KMS-11 (cell line): Measurements from ENCODE around the gene PLEKHF1.

Experiments
- H2AFZ ChIP-seq: fragments of 200-600 bp; sonication (generic); 2 replicates; pipeline ENCODE4 v1.6.1; 2016; ENCODE audit warnings: antibody characterized with exemption, mixed run types, low read depth
- H3K27ac ChIP-seq: fragments of 200-600 bp; sonication (generic); 2 replicates; pipeline ENCODE4 v1.6.1; 2016; ENCODE audit warnings: mild to moderate bottlenecking, mixed run types
- H3K27me3 ChIP-seq: fragments of 200-600 bp; sonication (generic); 2 replicates; pipeline ENCODE4 v1.6.1; 2017; ENCODE audit warnings: mild to moderate bottlenecking, low read depth, mixed run types, moderate library complexity; ENCODE audit not compliant: insufficient read depth
- H3K36me3 ChIP-seq: fragments of 200-600 bp; sonication (generic); 2 replicates; pipeline ENCODE4 v1.6.1; 2017; ENCODE audit warnings: mild to moderate bottlenecking, mixed run types; ENCODE audit not compliant: insufficient read depth
- H3K4me1 ChIP-seq: fragments of 200-600 bp; sonication (generic); 2 replicates; pipeline ENCODE4 v1.6.1; 2016; ENCODE audit warnings: mild to moderate bottlenecking, low read depth, mixed run types; ENCODE audit not compliant: poor library complexity, severe bottlenecking
- H3K4me2 ChIP-seq: fragments of 200-600 bp; sonication (generic); 2 replicates; pipeline ENCODE4 v1.7.0; 2016; ENCODE audit warnings: mild to moderate bottlenecking, mixed run types
- H3K4me3 ChIP-seq: fragments of 200-600 bp; sonication (generic); IDR thresholded peaks from 2 replicates; pipeline ENCODE4 v1.6.1; 2017; ENCODE audit warnings: low read depth, low read length, mixed read lengths; ENCODE audit not compliant: insufficient read depth
- H3K79me2 ChIP-seq: fragments of 200-600 bp; sonication (generic); 2 replicates; pipeline ENCODE4 v1.6.1; 2016; ENCODE audit warnings: low read depth, mixed run types; ENCODE audit not compliant: insufficient read depth
- H3K9ac ChIP-seq: fragments of 200-600 bp; sonication (generic); 2 replicates; pipeline ENCODE4 v1.6.1; 2016; ENCODE audit warnings: mild to moderate bottlenecking, mixed run types
- H4K20me1 ChIP-seq: fragments of 200-600 bp; sonication (generic); 2 replicates; pipeline ENCODE4 v1.6.1; 2016; ENCODE audit warnings: mild to moderate bottlenecking, mixed run types; ENCODE audit not compliant: insufficient read depth
- TF ChIP-seq, protein P1 (sequence below): fragments of 200-600 bp; sonication (generic); conservative IDR thresholded peaks from 2 replicates; pipeline ENCODE4 v1.6.1; 2017; ENCODE audit warnings: low read depth, mild to moderate bottlenecking, antibody characterized with exemption, low read length, moderate library complexity, mixed read lengths

Gene PLEKHF1

GRCh38 chr19:29717051-29717450 is 51.8 kb downstream of the PLEKHF1 start:
- no peak overlapping the region; the same call in 1 of the 2 replicates for H3K4me2 ChIP-seq
- peaks cover 23% of the 10 kb centered on the region; the same call in 1 of the 2 replicates for H3K79me2 ChIP-seq
- H2AFZ ChIP-seq, result no peak overlapping the region
- H3K4me3 ChIP-seq, result no peak overlapping the region
- H4K20me1 ChIP-seq, result no peaks in the 10 kb centered on the region
- TF ChIP-seq, protein P1, sequence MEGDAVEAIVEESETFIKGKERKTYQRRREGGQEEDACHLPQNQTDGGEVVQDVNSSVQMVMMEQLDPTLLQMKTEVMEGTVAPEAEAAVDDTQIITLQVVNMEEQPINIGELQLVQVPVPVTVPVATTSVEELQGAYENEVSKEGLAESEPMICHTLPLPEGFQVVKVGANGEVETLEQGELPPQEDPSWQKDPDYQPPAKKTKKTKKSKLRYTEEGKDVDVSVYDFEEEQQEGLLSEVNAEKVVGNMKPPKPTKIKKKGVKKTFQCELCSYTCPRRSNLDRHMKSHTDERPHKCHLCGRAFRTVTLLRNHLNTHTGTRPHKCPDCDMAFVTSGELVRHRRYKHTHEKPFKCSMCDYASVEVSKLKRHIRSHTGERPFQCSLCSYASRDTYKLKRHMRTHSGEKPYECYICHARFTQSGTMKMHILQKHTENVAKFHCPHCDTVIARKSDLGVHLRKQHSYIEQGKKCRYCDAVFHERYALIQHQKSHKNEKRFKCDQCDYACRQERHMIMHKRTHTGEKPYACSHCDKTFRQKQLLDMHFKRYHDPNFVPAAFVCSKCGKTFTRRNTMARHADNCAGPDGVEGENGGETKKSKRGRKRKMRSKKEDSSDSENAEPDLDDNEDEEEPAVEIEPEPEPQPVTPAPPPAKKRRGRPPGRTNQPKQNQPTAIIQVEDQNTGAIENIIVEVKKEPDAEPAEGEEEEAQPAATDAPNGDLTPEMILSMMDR, result no peak
- H3K27me3 ChIP-seq, result no peaks in the 10 kb centered on the region
- no peak overlapping the region for H3K9ac ChIP-seq
- peaks cover 18% of the 10 kb centered on the region for H3K4me1 ChIP-seq
- no peaks in the 10 kb centered on the region for H3K36me3 ChIP-seq
- H3K27ac ChIP-seq, result no peak overlapping the region

GRCh38 chr19:29724102-29724641 is 58.9 kb downstream of the PLEKHF1 start:
- TF ChIP-seq, protein P1, result no peak
- H3K4me2 ChIP-seq, result no peak overlapping the region
- no peak overlapping the region for H2AFZ ChIP-seq
- H4K20me1 ChIP-seq, result no peaks in the 10 kb centered on the region
- H3K36me3 ChIP-seq, result no peaks in the 10 kb centered on the region
- no peak overlapping the region for H3K4me3 ChIP-seq
- H3K27ac ChIP-seq, result no peak overlapping the region
- no peak overlapping the region for H3K9ac ChIP-seq
- H3K4me1 ChIP-seq, result no peaks in the 10 kb centered on the region
- no peaks in the 10 kb centered on the region for H3K79me2 ChIP-seq
- peaks cover 3% of the 10 kb centered on the region; the same call in 1 of the 2 replicates for H3K27me3 ChIP-seq

- Histone ChIP-seq H3K27ac (no peak overlapping the region), H3K9ac (no peak overlapping the region), H2AFZ (no peak overlapping the region), H3K4me1 (no peaks in the 10 kb centered on the region), H3K27me3 (peaks cover 3% of the 10 kb centered on the region; the same call in 1 of the 2 replicates), H4K20me1 (no peaks in the 10 kb centered on the region), H3K4me2 (no peak overlapping the region), H3K79me2 (no peaks in the 10 kb centered on the region), H3K36me3 (no peaks in the 10 kb centered on the region), H3K4me3 (no peak overlapping the region)
- TF ChIP-seq, protein P1, result no peak
These were observed 59.5 kb downstream of the PLEKHF1 start for GRCh38 chr19:29724746-29725145.
